Nephron progenitor cell (in vitro differentiated cells): ENCODE measurements around the gene MAST4.
A peak's percentile ranks its signal among the peaks of the same experiment; 100 is the strongest.

Experiments used
- DNase-seq: peaks from one replicate; pipeline ENCODE4 v3.0.0; 2021
- H3K27ac Mint-ChIP-seq: 2 replicates; pipeline ENCODE4 v1.8.0; 2021; ENCODE audit warnings: mild to moderate bottlenecking, moderate library complexity, mixed read lengths
- H3K27me3 Mint-ChIP-seq: 2 replicates; pipeline ENCODE4 v1.8.0; 2021; ENCODE audit warnings: mild to moderate bottlenecking, low read depth, mixed read lengths; ENCODE audit not compliant: poor library complexity
- H3K36me3 Mint-ChIP-seq: 2 replicates; pipeline ENCODE4 v1.8.0; 2021; ENCODE audit warnings: low read depth, mixed read lengths
- H3K4me1 Mint-ChIP-seq: 2 replicates; pipeline ENCODE4 v1.8.0; 2021; ENCODE audit warnings: mixed read lengths
- H3K4me3 Mint-ChIP-seq: 2 replicates; pipeline ENCODE4 v1.8.0; 2021; ENCODE audit warnings: mild to moderate bottlenecking, moderate library complexity, mixed read lengths
- H3K9me3 Mint-ChIP-seq: 2 replicates; pipeline ENCODE4 v1.8.0; 2021; ENCODE audit warnings: mild to moderate bottlenecking, moderate library complexity, mixed read lengths
- CTCF ChIP-seq: fragments of 200-600 bp; sonication (generic); IDR thresholded peaks from 2 replicates; pipeline ENCODE4 v1.5.0; 2021; ENCODE audit warnings: antibody characterized with exemption

MAST4 gene

GRCh38 chr5:66958201-66958979, 362.2 kb downstream of the MAST4 start:
- Mint-ChIP-seq H3K27me3 (no peaks in the 10 kb centered on the region), H3K9me3 (no peaks in the 10 kb centered on the region), H3K4me3 (peak overlapping the region; percentile 78), H3K27ac (peak overlapping the region; percentile 57), H3K36me3 (no peaks in the 10 kb centered on the region), H3K4me1 (peaks cover 52% of the 10 kb centered on the region)
- TF ChIP-seq CTCF, result no peak
- no peak for DNase-seq

GRCh38 chr5:66958980-66959641, 362.9 kb downstream of the MAST4 start:
- Mint-ChIP-seq H3K36me3 (no peaks in the 10 kb centered on the region), H3K9me3 (no peaks in the 10 kb centered on the region), H3K27me3 (no peaks in the 10 kb centered on the region), H3K27ac (no peak overlapping the region), H3K4me1 (peaks cover 57% of the 10 kb centered on the region), H3K4me3 (peak overlapping the region; percentile 78)
- peak; percentile 18 for DNase-seq
- TF ChIP-seq CTCF, result no peak

GRCh38 chr5:66959653-66960052, 363.5 kb downstream of the MAST4 start:
- Mint-ChIP-seq H3K27ac (no peak overlapping the region), H3K27me3 (no peaks in the 10 kb centered on the region), H3K9me3 (no peaks in the 10 kb centered on the region), H3K36me3 (no peaks in the 10 kb centered on the region), H3K4me1 (peaks cover 57% of the 10 kb centered on the region), H3K4me3 (peak overlapping the region; percentile 78)
- DNase-seq, result no peak
- TF ChIP-seq CTCF, result no peak

GRCh38 chr5:66960369-66961137, 364.4 kb downstream of the MAST4 start:
- TF ChIP-seq CTCF, result no peak
- peaks cover 52% of the 10 kb centered on the region for H3K4me1 Mint-ChIP-seq
- H3K27me3 Mint-ChIP-seq, result no peaks in the 10 kb centered on the region
- no peaks in the 10 kb centered on the region for H3K36me3 Mint-ChIP-seq
- DNase-seq, result no peak
- peak overlapping the region; percentile 70 for H3K4me3 Mint-ChIP-seq
- H3K27ac Mint-ChIP-seq, result peak overlapping the region; percentile 3
- H3K9me3 Mint-ChIP-seq, result no peaks in the 10 kb centered on the region

- H3K4me3 Mint-ChIP-seq, result no peak overlapping the region
- no peak for DNase-seq
- H3K4me1 Mint-ChIP-seq, result peaks cover 31% of the 10 kb centered on the region
- no peak for TF ChIP-seq CTCF
- no peaks in the 10 kb centered on the region for H3K36me3 Mint-ChIP-seq
- H3K27ac Mint-ChIP-seq, result peak overlapping the region; percentile 41
- H3K27me3 Mint-ChIP-seq, result no peaks in the 10 kb centered on the region
- no peaks in the 10 kb centered on the region for H3K9me3 Mint-ChIP-seq
Observed at GRCh38 chr5:66963559-66963971, 367.4 kb downstream of the MAST4 start.
